Transverse colon (tissue), 4 donors: ENCODE data around the gene ESPL1. TPM values are rescaled to one million over a fixed set of nuclear protein-coding genes. Genes with fewer than 3 reads are reported as not detected.
A peak's percentile ranks its signal among the peaks of the same experiment; 100 is the strongest.

Experiments
- DNase-seq: peaks from one replicate; pipeline ENCODE4 v3.0.0-alpha.2; 2019
- H3K27ac ChIP-seq, 4 donors: fragments of 200-600 bp; sonication (generic); 2 replicates each; pipeline ENCODE4 v1.5.1; 2016 to 2018; ENCODE audit warnings: inconsistent platforms in 4 of 4
- H3K27me3 ChIP-seq: fragments of 200-600 bp; sonication (generic); 2 replicates; pipeline ENCODE4 v1.5.1; 2017; ENCODE audit warnings: inconsistent platforms
- H3K36me3 ChIP-seq, 4 donors: fragments of 200-600 bp; sonication (generic); 2 replicates each; pipeline ENCODE4 v1.5.1; 2017 to 2019; ENCODE audit warnings: inconsistent platforms in 4 of 4
- H3K4me1 ChIP-seq, 4 donors: fragments of 200-600 bp; sonication (generic); 2 replicates each; pipeline ENCODE4 v1.5.1; 2017 to 2020; ENCODE audit warnings: inconsistent platforms in 4 of 4
- H3K4me3 ChIP-seq, 4 donors: fragments of 200-600 bp; sonication (generic); 1 replicate in 1 of 4; 2 replicates in 3 of 4; pipeline versions ENCODE4 v1.5.1 to v1.6.1; 2017 to 2019; ENCODE audit warnings: inconsistent platforms in 4 of 4
- H3K9me3 ChIP-seq, 2 donors: fragments of 200-600 bp; sonication (generic); 2 replicates each; pipeline ENCODE4 v1.5.1; 2017 to 2019; ENCODE audit warnings: inconsistent platforms in 2 of 2
- CTCF ChIP-seq, 5 experiments: fragments of 200-600 bp in 3 of 5; fragments of 450-650 bp in 2 of 5; sonication (generic) in 3 of 5; IDR thresholded peaks; 1 replicate in 2 of 5; 2 replicates in 3 of 5; pipeline ENCODE4 v1.5.1; 2016 to 2017; ENCODE audit warnings: antibody characterized with exemption in 5 of 5, inconsistent platforms in 3 of 5, mild to moderate bottlenecking in 2 of 5, moderate library complexity in 1 of 5
- EP300 ChIP-seq: sonication (generic); formaldehyde crosslinking; IDR thresholded peaks from one replicate; pipeline ENCODE4 v1.6.1; 2017; ENCODE audit warnings: antibody characterized with exemption, low read depth
- POLR2A ChIP-seq: fragments of 450-650 bp; IDR thresholded peaks from one replicate; pipeline ENCODE4 v1.6.1; 2016; ENCODE audit warnings: antibody characterized with exemption, mild to moderate bottlenecking, moderate library complexity
- POLR2AphosphoS5 ChIP-seq, 3 donors: sonication (generic); formaldehyde crosslinking; IDR thresholded peaks; one replicate each; pipeline ENCODE4 v1.6.1; 2016; ENCODE audit warnings: antibody characterized with exemption in 3 of 3
- WGBS, 2 donors: methylation state at CpG; one replicate each; pipeline ENCODE4 v1.1.5; 2018; ENCODE audit warnings: low coverage in 1 of 2; 5-methylcytosine and 5-hydroxymethylcytosine counted together
- in situ Hi-C, 4 donors: fragments of 200-750 bp; cut with MboI; loops; one replicate each; pipeline versions ENCODE4 v1.15.0 to v1.15.1; 2017; ENCODE audit warnings: low sequenced_read_pairs in 3 of 4, low pct_ligation_motif_present in 1 of 4, low pct_unique_long_range_greater_than_20kb in 1 of 4
- intact Hi-C: fragments of 100-400 bp; cut with DNase I; formaldehyde crosslinking; loops from one replicate; pipeline ENCODE4 v1.15.1; 2023; ENCODE audit warnings: low total_unique reads
- total RNA-seq, 4 donors: library from RNA; depleted of rRNA; stranded (reverse); fragments of >200 nt; gene quantifications; one replicate each; pipeline ENCODE4 v1.1.0, GENCODE V29; 2016

The ESPL1 gene
- total RNA-seq, 4 donors from 2014 or later: 6.5 to 31.8 (median 18.8) TPM

- Histone ChIP-seq H3K27ac (no peak overlapping the region), H3K27me3 (no peaks in the 10 kb centered on the region), H3K9me3 (no peaks in the 10 kb centered on the region), H3K36me3 (no peaks in the 10 kb centered on the region), H3K4me1 (no peaks in the 10 kb centered on the region), H3K4me3 (no peak overlapping the region)
- intact Hi-C loops (no loop called here), in situ Hi-C loops (loop anchor here in 1 of 4 donors (25.0 kb wide), 1 partner anchor 214 kb away; the partner anchor contains the start of gene TNS2)
- 96% methylated on average over 10 of the region's 11 CpGs; no CpG with 5 or more reads in 1 of the 2 donors for WGBS, 2 donors
- no peak for DNase-seq
- TF ChIP-seq EP300: no peak
- TF ChIP-seq CTCF (IDR thresholded peaks at IDR 0.05): no peak
- no peak for TF ChIP-seq POLR2AphosphoS5 (IDR thresholded peaks at IDR 0.05)
- no peak for TF ChIP-seq POLR2A
Observed at GRCh38 chr12:53276511-53276910, 8.4 kb downstream of the ESPL1 start.

- intact Hi-C loops: no loop called here
- DNase-seq: no peak
- Histone ChIP-seq H3K27ac (no peak overlapping the region), H3K9me3 (no peaks in the 10 kb centered on the region), H3K27me3 (no peaks in the 10 kb centered on the region), H3K36me3 (no peaks in the 10 kb centered on the region), H3K4me3 (no peak overlapping the region), H3K4me1 (no peaks in the 10 kb centered on the region)
- in situ Hi-C loops: loop anchor here in 1 of 4 donors (25.0 kb wide), 1 partner anchor 216 kb away; the partner anchor contains the start of gene TNS2
- TF ChIP-seq EP300 (no peak), POLR2A (no peak), POLR2AphosphoS5 (IDR thresholded peaks at IDR 0.05) (no peak), CTCF (IDR thresholded peaks at IDR 0.05) (no peak)
- 97 to 100% methylated on average over 7 to 9 of the region's 9 CpGs for WGBS, 2 donors
Observed at GRCh38 chr12:53277981-53278380, 9.9 kb downstream of the ESPL1 start.

- H3K36me3 ChIP-seq: no peaks in the 10 kb centered on the region
- TF ChIP-seq POLR2AphosphoS5 (IDR thresholded peaks at IDR 0.05) (no peak), EP300 (no peak), CTCF (IDR thresholded peaks at IDR 0.05) (no peak), POLR2A (no peak)
- no peaks in the 10 kb centered on the region for H3K4me1 ChIP-seq
- intact Hi-C loops (no loop called here), in situ Hi-C loops (loop anchor here in 1 of 4 donors (25.0 kb wide), 1 partner anchor 217 kb away; the partner anchor contains the start of gene TNS2)
- peak; percentile 38 for DNase-seq
- H3K27me3 ChIP-seq: no peaks in the 10 kb centered on the region
- WGBS, 2 donors: 86% methylated on average over 3 of the region's 3 CpGs; no CpG with 5 or more reads in 1 of the 2 donors
- H3K4me3 ChIP-seq: no peak overlapping the region
- no peak overlapping the region for H3K27ac ChIP-seq
- H3K9me3 ChIP-seq: no peaks in the 10 kb centered on the region
Observed at GRCh38 chr12:53279283-53279869, 11.3 kb downstream of the ESPL1 start.

GRCh38 chr12:53279888-53280498, 11.9 kb downstream of the ESPL1 start:
- no peaks in the 10 kb centered on the region for H3K27me3 ChIP-seq
- in situ Hi-C loops: loop anchor here in 3 of 4 donors (5.0 to 25.0 kb wide), 3 partner anchors 65 to 218 kb away; partner anchors contain the start of gene TNS2 (in 1 of the 3)

More at GRCh38 chr12:53279888-53280498, 11.9 kb downstream of the ESPL1 start:
- intact Hi-C loops: loop anchor here (10.0 kb wide), 1 partner anchor 215 kb away; no protein-coding TSS in a partner anchor
- H3K9me3 ChIP-seq: no peaks in the 10 kb centered on the region
- H3K36me3 ChIP-seq: no peaks in the 10 kb centered on the region
- no peak overlapping the region for H3K27ac ChIP-seq
- DNase-seq: no peak
- WGBS, 2 donors: 85 to 91% methylated on average over 7 to 9 of the region's 9 CpGs
- TF ChIP-seq POLR2AphosphoS5 (IDR thresholded peaks at IDR 0.05) (no peak), EP300 (no peak), CTCF (IDR thresholded peaks at IDR 0.05) (no peak), POLR2A (no peak)
- H3K4me3 ChIP-seq: no peak overlapping the region
- H3K4me1 ChIP-seq: no peaks in the 10 kb centered on the region
